Measurements from ENCODE around the gene HLCS.

The HLCS gene

GRCh38 chr21:36747041-36747814, 219.2 kb downstream of the HLCS start:
- DNase-seq (ENCODE audit: low read depth in 2 of 2) = no peak

GRCh38 chr21:36745459-36745858, 221.0 kb downstream of the HLCS start:
- no peak for DNase-seq (ENCODE audit: low read depth in 2 of 2)

GRCh38 chr21:36744560-36745231, 221.8 kb downstream of the HLCS start:
- DNase-seq (ENCODE audit: low read depth in 2 of 2) = no peak

- no peak for DNase-seq (ENCODE audit: low read depth in 2 of 2)
These were observed 222.3 kb downstream of the HLCS start for GRCh38 chr21:36744190-36744559.

- no peak for DNase-seq (ENCODE audit: low read depth in 2 of 2)
These were observed 223.0 kb downstream of the HLCS start for GRCh38 chr21:36743446-36743845.

GRCh38 chr21:36743008-36743407, 223.5 kb downstream of the HLCS start:
- no peak for DNase-seq (ENCODE audit: low read depth in 2 of 2)

GRCh38 chr21:36741506-36741905, 225.0 kb downstream of the HLCS start:
- no peak for DNase-seq (ENCODE audit: low read depth in 2 of 2)

- no peak for DNase-seq (ENCODE audit: low read depth in 2 of 2)
These were observed 227.9 kb downstream of the HLCS start for GRCh38 chr21:36738489-36739126.

- no peak for DNase-seq (ENCODE audit: low read depth in 2 of 2)
These were observed 230.6 kb downstream of the HLCS start for GRCh38 chr21:36735724-36736320.

GRCh38 chr21:36735201-36735515, 231.3 kb downstream of the HLCS start:
- DNase-seq (ENCODE audit: low read depth in 2 of 2) = no peak

GRCh38 chr21:36734367-36735200, 231.9 kb downstream of the HLCS start:
- no peak for DNase-seq (ENCODE audit: low read depth in 2 of 2)

- DNase-seq (ENCODE audit: low read depth in 2 of 2) = no peak
These were observed 232.6 kb downstream of the HLCS start for GRCh38 chr21:36733857-36734256.

GRCh38 chr21:36732761-36733160, 233.7 kb downstream of the HLCS start:
- no peak for DNase-seq (ENCODE audit: low read depth in 2 of 2)

GRCh38 chr21:36732217-36732616, 234.3 kb downstream of the HLCS start:
- no peak for DNase-seq (ENCODE audit: low read depth in 2 of 2)

- DNase-seq (ENCODE audit: low read depth in 2 of 2) = no peak
These were observed 235.9 kb downstream of the HLCS start for GRCh38 chr21:36730291-36731281.

GRCh38 chr21:36729310-36729970, 237.0 kb downstream of the HLCS start:
- no peak for DNase-seq (ENCODE audit: low read depth in 2 of 2)

GRCh38 chr21:36728371-36729111, 237.9 kb downstream of the HLCS start:
- no peak for DNase-seq (ENCODE audit: low read depth in 2 of 2)

- DNase-seq (ENCODE audit: low read depth in 2 of 2) = no peak
These were observed 238.6 kb downstream of the HLCS start for GRCh38 chr21:36727866-36728265.

GRCh38 chr21:36725793-36726386, 240.6 kb downstream of the HLCS start:
- DNase-seq (ENCODE audit: low read depth in 2 of 2) = no peak

All from stimulated activated CD8-positive, alpha-beta memory T cell treated with anti-CD3 and anti-CD28 coated beads, Interleukin-2, amount 100 ng/mL, for 1 hour (primary cell).